D721Med (cell line): ENCODE measurements around the gene NFU1.
"Not testable (repeated sequence)": the region's sequence is repeated elsewhere in the genome, so short reads cannot be mapped to it uniquely, and the experiment has no call there.

ENCODE experiments used
- DNase-seq: peaks from one replicate; pipeline ENCODE4 v3.0.0; 2011; ENCODE audit warnings: low spot score; ENCODE audit not compliant: insufficient read length
- FAIRE-seq: peaks from 2 replicates; lab custom pipeline; 2011; peaks lifted over from hg19 to GRCh38; lab: Jason Lieb, UNC
- TF ChIP-seq, protein P1 (sequence below): IDR thresholded peaks from 2 replicates; pipeline ENCODE4 v1.5.1; 2012; ENCODE audit warnings: mild to moderate bottlenecking, control low read depth; ENCODE audit not compliant: insufficient read depth; ENCODE audit errors: missing control alignments

NFU1 gene

GRCh38 chr2:69453475-69454129 is 16.4 kb upstream of the NFU1 start:
- FAIRE-seq: no peak
- no peak for DNase-seq
- TF ChIP-seq, protein P1, sequence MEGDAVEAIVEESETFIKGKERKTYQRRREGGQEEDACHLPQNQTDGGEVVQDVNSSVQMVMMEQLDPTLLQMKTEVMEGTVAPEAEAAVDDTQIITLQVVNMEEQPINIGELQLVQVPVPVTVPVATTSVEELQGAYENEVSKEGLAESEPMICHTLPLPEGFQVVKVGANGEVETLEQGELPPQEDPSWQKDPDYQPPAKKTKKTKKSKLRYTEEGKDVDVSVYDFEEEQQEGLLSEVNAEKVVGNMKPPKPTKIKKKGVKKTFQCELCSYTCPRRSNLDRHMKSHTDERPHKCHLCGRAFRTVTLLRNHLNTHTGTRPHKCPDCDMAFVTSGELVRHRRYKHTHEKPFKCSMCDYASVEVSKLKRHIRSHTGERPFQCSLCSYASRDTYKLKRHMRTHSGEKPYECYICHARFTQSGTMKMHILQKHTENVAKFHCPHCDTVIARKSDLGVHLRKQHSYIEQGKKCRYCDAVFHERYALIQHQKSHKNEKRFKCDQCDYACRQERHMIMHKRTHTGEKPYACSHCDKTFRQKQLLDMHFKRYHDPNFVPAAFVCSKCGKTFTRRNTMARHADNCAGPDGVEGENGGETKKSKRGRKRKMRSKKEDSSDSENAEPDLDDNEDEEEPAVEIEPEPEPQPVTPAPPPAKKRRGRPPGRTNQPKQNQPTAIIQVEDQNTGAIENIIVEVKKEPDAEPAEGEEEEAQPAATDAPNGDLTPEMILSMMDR: no peak

- no peak for FAIRE-seq
- DNase-seq: no peak
Observed at GRCh38 chr2:69452687-69453086, 15.5 kb upstream of the NFU1 start.

GRCh38 chr2:69450735-69451416 is 13.6 kb upstream of the NFU1 start:
- DNase-seq: no peak
- TF ChIP-seq, protein P1: no peak
- no peak for FAIRE-seq

More at GRCh38 chr2:69452687-69453086, 15.5 kb upstream of the NFU1 start:
- TF ChIP-seq, protein P1: no peak

DNA sequence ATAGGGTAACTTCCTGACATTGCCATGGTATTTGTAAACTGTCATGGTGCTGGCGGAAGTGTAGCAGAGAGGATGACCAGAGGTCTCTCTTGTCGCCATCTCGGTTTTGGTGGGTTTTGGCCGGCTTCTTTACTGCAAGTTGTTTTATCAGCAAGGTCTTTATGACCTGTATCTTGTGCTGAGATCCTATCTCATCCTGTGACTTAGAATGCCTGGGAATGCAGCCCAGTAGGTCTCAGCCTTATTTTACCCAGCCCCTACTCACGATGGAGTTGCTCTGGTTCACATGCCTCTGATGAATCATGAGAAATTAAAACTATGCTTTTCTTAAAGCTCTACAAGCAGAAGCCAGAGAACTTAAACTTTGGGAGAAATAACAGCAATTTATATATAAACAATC is 12.7 kb upstream of the NFU1 start:
- FAIRE-seq (no peak), DNase-seq (no peak)
- TF ChIP-seq, protein P1: no peak

- FAIRE-seq, DNase-seq: not testable (repeated sequence)
Observed at GRCh38 chr2:69443673-69444072, 6.4 kb upstream of the NFU1 start.

DNA sequence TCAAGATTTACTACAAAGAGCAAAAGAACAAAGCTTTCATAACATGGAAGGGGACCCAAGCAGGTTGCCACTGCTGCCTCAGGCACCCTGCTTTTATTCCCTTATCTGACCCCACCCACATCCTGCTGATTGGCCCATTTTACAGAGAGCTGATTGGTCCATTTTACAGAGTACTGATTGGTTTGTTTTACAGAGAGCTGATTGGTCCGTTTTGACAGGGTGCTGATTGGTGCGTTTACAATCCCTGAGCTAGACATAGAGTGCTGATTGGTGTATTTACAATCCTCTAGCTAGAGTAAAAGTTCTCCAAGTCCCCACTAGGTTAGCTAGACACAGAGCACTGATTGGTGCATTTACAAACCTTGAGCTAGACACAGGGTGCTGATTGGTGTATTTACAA is 2.3 kb upstream of the NFU1 start:
- FAIRE-seq, DNase-seq: not testable (repeated sequence)

DNA sequence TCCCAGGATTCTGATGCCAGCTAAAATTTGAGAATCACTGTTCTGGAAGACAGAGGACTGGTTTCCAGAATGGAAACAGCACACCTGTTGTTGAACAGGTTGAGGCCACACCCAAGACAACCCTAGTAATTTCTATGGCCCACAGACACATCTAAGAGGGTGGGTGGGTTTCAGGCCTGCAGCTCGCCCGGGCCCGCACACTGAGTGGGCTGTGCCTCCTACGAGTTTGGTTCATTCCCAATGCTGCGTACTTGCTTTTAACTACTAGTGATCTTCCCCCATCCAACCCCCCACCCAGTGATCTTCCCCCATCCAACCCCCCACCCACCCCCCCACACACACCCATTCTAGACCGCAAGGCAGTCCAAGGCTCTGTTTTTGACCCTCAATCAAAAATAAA is 1.3 kb upstream of the NFU1 start:
- DNase-seq (no peak), FAIRE-seq (no peak)
- TF ChIP-seq, protein P1: no peak

- no peak for FAIRE-seq
- no peak for DNase-seq
- TF ChIP-seq, protein P1: no peak
Observed at GRCh38 chr2:69437751-69438154, 518 bp upstream of the NFU1 start.
